Measurements from ENCODE around the gene SKIC3. TPM values are rescaled to one million over a fixed set of nuclear protein-coding genes. Genes with fewer than 3 reads are reported as not detected.

SKIC3 gene

DNA sequence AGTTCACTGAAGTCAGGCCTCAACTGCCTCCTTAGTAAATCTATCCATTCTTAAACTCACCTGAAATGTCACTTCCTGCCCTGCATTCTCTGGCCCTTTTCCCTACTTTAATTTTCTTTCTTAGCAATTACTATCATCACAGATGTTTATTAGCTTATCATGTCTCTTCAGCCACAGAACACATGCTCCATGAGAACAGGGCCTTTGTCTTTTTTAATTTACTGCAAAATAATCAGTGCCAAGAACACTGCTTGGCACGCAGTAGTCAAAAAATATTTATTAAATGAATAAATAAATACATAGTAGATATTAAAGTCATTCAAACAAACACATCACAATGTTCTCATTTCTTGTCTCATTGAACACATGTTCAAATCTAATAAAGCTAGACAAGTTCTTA, 46.2 kb downstream of the SKIC3 start:
- Histone ChIP-seq H2BK120ac (ENCODE audit: low read depth, low read length) (no peak overlapping the region), H3K4me2 (ENCODE audit: insufficient read depth, low read length, poor library complexity, severe bottlenecking) (no peak overlapping the region), H2BK15ac (ENCODE audit: low read length) (no peak overlapping the region), H3K14ac (ENCODE audit: low read length) (no peak overlapping the region), H3K9me3 (replicated peaks in 1 of 2; ENCODE audit: control insufficient read depth in 2 of 2, insufficient read depth in 1 of 2, low read depth in 1 of 2, low read length in 2 of 2) (no peaks in the 10 kb centered on the region), H4K8ac (ENCODE audit: low read depth, low read length) (no peak overlapping the region), H3K79me1 (ENCODE audit: low read depth, low read length) (no peaks in the 10 kb centered on the region), H2AFZ (ENCODE audit: low read length) (no peak overlapping the region), H3K9ac (ENCODE audit: low read depth, low read length, poor library complexity) (no peak overlapping the region), H2BK12ac (ENCODE audit: low read length) (no peak overlapping the region), H3K4ac (ENCODE audit: low read length) (no peak overlapping the region), H4K91ac (ENCODE audit: low read depth, low read length, poor library complexity) (no peak overlapping the region), H3K23ac (ENCODE audit: low read depth, low read length, poor library complexity) (no peak overlapping the region), H3K27ac (replicated peaks; ENCODE audit: low read length) (no peak overlapping the region), H3K4me3 (ENCODE audit: low read length in 2 of 2) (no peak overlapping the region), H3K4me1 (ENCODE audit: control insufficient read depth in 2 of 2, insufficient read depth in 1 of 2, low read depth in 1 of 2, low read length in 2 of 2) (no peaks in the 10 kb centered on the region), H2BK5ac (ENCODE audit: low read length) (no peak overlapping the region), H2AK5ac (ENCODE audit: low read depth, low read length) (no peak overlapping the region), H3K27me3 (ENCODE audit: control insufficient read depth in 3 of 3, insufficient read depth in 3 of 3, low read depth in 1 of 3, low read length in 3 of 3) (no peaks in the 10 kb centered on the region), H3K18ac (ENCODE audit: low read length) (no peak overlapping the region), H3K36me3 (replicated peaks in 1 of 2; ENCODE audit: control insufficient read depth in 2 of 2, insufficient read depth in 2 of 2, low read length in 2 of 2) (peaks cover 11 to 91% of the 10 kb centered on the region in 2 donors)
- WGBS, 2 donors (ENCODE audit: extremely low coverage in 2 of 2, insufficient read length in 2 of 2, insufficient replicate concordance in 1 of 2), result no CpG with 5 or more reads among the region's 1 CpG
- no peak for DNase-seq (ENCODE audit: low spot score)

Small RNA genes within 50 kb of the gene (small RNA-seq; reads per million reads assigned to genes)
- not detected for gene RNU6-308P (ENCODE audit: insufficient read depth)
